Activated naive CD4-positive, alpha-beta T cell treated with anti-CD3 and anti-CD28 coated beads, Interleukin-2, amount 50 U/mL, for 72 hours (primary cell): ENCODE data around the gene TM4SF18. TPM values are rescaled to one million over a fixed set of nuclear protein-coding genes. Genes with fewer than 3 reads are reported as not detected.
"Not testable (repeated sequence)": the region's sequence is repeated elsewhere in the genome, so short reads cannot be mapped to it uniquely, and the experiment has no call there.

Experiments used
- ATAC-seq, 2 donors: fragments of 150-1000 bp; cut with Tn5 transposase; 2 replicates each; pipeline ENCODE4 v1.10.0; 2021; ENCODE audit warnings: mild to moderate bottlenecking in 2 of 2, moderate library complexity in 2 of 2
- DNase-seq, 2 donors: peaks; one replicate each; pipeline ENCODE4 v3.0.0; 2021 to 2022; ENCODE audit warnings: low spot score in 2 of 2
- H3K27ac Mint-ChIP-seq, 2 donors: one replicate each; pipeline ENCODE4 v1.8.0; 2022; ENCODE audit warnings: mild to moderate bottlenecking in 2 of 2, mixed read lengths in 2 of 2
- H3K36me3 Mint-ChIP-seq, 2 donors: one replicate each; pipeline ENCODE4 v1.8.0; 2022; ENCODE audit warnings: mixed read lengths in 2 of 2
- H3K9me3 Mint-ChIP-seq, 2 donors: one replicate each; pipeline ENCODE4 v1.8.0; 2022; ENCODE audit warnings: mixed read lengths in 2 of 2
- total RNA-seq, 2 donors: library from RNA; stranded (reverse); gene quantifications; one replicate each; pipeline ENCODE4 v1.2.3, GENCODE V29; 2022

The TM4SF18 gene, protein sequence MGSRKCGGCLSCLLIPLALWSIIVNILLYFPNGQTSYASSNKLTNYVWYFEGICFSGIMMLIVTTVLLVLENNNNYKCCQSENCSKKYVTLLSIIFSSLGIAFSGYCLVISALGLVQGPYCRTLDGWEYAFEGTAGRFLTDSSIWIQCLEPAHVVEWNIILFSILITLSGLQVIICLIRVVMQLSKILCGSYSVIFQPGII
- not detected for total RNA-seq

- DNase-seq (no peak), ATAC-seq (no peak)
- no peaks in the 10 kb centered on the region for H3K9me3 Mint-ChIP-seq
- H3K27ac Mint-ChIP-seq = no peak within 1 kb of the TSS
- no peaks in the 10 kb centered on the region for H3K36me3 Mint-ChIP-seq
These were observed at the start of gene TM4SF18 for GRCh38 chr3:149333176-149333859. Gene TM4SF18 (minus strand): TSS chr3:149333636. CDS start chr3:149333382, 254 bp downstream.

DNA sequence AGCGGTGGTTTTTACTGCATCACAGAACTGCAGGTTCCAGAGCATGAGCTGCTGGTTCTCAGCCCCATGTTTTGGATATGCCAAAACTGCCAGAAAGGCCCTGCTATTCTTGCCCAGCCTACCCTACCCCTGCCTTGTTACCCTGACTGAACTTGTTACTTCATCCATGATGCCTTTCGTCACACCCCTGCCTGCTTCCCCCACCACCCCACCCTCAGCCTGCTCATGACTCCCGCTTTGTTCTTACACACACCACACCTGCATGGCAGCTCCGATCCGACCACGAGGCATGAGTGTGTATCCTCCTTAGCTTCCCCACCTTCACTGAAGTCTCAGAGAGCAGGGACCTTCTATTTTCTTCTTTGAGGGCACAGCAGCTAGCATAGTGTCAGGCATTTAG lies 49.1 kb upstream of the TM4SF18 start:
- no peak for DNase-seq
- H3K9me3 Mint-ChIP-seq = no peaks in the 10 kb centered on the region
- H3K27ac Mint-ChIP-seq = no peak overlapping the region
- no peaks in the 10 kb centered on the region for H3K36me3 Mint-ChIP-seq
- no peak for ATAC-seq

DNA sequence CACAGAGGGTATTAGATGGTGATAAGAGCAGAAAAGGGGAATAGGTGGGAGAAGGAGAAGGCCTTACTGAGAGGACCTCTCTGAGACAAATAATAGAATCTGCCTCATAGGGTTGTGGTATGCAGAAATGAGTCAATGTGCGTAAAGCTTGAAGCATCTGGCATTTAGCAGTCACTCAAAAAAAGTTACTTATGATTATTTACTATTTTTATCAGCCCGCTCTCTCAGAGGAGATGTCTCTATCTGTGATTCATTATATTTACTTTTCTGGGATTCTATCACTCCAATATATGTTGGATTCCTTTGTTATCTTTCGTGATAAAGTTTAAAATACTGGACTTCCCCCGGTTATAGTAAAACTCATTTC lies 48.6 kb upstream of the TM4SF18 start:
- Mint-ChIP-seq H3K9me3 (no peaks in the 10 kb centered on the region), H3K36me3 (no peaks in the 10 kb centered on the region), H3K27ac (no peak overlapping the region)
- DNase-seq (no peak), ATAC-seq (no peak)

- no peaks in the 10 kb centered on the region for H3K9me3 Mint-ChIP-seq
- no peak overlapping the region for H3K27ac Mint-ChIP-seq
- no peaks in the 10 kb centered on the region for H3K36me3 Mint-ChIP-seq
- ATAC-seq (no peak), DNase-seq (no peak)
These were observed 48.0 kb upstream of the TM4SF18 start for GRCh38 chr3:149381173-149382100.

- H3K36me3 Mint-ChIP-seq, H3K27ac Mint-ChIP-seq: not testable (repeated sequence)
These were observed 46.8 kb upstream of the TM4SF18 start for GRCh38 chr3:149380220-149380619.

DNA sequence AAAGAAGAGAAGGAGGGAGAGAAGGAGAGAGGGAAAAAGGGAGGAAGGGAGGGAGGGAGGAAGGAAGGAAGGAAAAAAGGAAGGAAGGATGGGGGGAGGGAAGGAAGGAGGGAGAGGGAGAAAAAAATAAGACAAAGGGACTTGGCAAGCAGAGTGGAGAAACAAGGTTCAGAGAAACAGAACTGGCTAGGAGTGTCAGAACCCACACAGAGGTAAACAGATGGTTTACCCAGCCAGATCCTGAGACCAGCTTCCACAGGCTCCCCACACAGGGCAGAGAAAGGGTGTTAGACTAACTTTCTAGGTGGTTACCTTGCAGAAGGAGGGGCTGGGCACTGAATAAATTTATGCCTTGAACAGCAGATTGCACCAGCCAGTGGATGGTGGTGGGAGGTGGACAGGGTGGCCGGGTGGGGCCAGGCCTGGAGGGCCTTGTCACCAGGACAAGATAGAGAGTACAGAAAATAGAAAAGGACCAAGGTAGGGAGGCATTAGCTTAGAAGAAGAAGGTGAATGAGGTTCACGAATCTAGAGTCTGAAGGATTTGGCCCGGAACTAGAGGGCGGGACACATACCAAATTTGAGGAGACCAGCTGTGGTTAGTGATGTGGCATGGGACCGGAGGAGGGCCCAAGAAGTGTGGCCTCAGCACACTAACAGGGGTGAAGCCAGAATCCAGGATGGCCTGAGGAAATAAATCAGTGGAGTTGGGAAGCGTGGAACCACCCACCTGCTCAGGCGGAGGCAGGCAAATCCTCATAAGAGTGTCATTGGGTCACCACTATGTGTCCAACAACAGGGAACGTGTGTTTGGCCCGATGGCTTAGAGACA lies 45.3 kb upstream of the TM4SF18 start:
- ATAC-seq (no peak), DNase-seq (no peak)
- H3K36me3 Mint-ChIP-seq = no peaks in the 10 kb centered on the region
- H3K9me3 Mint-ChIP-seq = no peaks in the 10 kb centered on the region
- no peak overlapping the region for H3K27ac Mint-ChIP-seq

More at GRCh38 chr3:149380220-149380619, 46.8 kb upstream of the TM4SF18 start:
- not testable (repeated sequence) for H3K9me3 Mint-ChIP-seq, DNase-seq, ATAC-seq

DNA sequence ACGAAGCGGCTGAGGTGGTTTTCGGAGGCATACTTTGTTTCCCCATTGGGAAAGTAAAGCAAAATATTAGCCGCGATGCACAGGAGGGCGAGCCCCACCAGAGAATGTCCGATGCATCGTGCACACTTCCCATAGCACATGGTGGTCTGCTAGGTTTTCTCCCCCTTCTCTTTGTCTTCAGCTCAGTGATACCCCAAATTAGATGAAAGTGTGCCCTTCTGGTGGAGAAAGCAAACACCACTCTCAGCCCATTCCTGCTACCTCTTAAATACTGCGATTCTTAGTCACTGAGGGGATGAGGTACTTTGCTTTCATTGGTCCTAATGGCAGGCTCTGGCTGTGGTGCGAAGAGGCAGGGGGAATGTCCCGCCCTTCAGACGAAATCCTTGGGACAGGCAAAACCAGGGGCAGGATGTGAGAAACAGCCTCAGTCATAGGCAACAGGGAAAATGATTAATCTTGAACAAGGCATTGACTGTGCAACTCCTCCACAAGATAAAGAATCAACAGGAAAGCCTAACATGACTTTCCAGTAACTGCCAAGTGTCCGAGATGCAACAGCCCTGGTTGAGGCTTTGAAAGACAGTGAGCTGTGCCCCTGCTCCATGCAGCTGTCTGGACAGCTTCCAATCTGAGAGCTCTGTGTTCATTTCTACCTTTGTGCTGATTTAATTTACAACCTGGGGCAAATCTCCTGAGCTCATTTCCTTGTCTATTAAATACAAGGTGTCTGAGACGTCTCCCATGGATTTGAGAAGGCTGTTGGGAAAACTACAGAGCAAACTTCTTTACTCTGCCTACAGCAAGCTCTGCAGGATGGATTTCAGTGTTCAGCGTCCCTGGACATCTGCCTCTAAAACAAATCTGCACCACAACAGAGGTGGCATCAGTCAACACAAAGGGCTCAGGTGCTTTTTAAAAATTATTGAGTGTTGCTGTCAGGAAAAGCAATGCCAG lies 44.2 kb upstream of the TM4SF18 start, which contains the start of gene TM4SF1:
TM4SF1 (minus strand) TSS at position 242 of the 957 bp plus-strand sequence; CDS start at position 140, 102 bp downstream.
- no peak within 1 kb of the TSS for H3K27ac Mint-ChIP-seq
- H3K36me3 Mint-ChIP-seq = no peaks in the 10 kb centered on the region
- ATAC-seq (peak; percentile 16 to 22), DNase-seq (no peak)
- H3K9me3 Mint-ChIP-seq = no peaks in the 10 kb centered on the region

DNA sequence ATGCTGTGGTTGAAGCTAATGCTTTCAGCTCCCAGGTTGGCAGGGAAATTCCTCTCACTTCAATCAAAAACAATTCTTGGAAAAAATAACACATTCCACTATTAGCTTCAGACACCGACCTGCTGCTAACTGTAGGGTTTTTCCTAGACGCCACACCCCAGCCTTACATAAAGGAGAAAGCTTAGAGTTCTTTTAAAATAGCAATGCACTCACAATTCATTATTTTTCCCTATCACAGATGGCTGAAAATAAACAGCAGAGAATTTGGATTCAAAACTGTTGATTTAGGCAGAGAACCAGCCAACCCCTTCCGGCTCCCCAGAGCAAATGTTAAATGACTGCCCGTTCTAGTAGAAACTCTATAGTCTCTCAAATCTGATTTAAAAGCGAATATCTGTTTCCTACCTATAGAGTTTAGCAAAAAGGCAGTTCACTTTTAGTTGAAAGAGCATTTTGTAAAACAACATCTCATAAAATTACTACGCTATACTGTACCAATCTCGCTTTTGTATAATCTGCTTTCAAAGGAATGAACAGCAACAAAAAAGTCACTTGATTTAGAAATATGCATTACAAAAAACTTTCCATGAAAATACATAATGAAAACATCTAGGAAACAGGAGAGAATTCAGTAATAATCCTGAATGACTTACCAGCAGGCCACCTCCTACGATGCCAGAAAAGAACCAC lies 43.4 kb upstream of the TM4SF18 start:
- DNase-seq (no peak), ATAC-seq (no peak)
- H3K27ac Mint-ChIP-seq = no peak overlapping the region
- H3K36me3 Mint-ChIP-seq = no peaks in the 10 kb centered on the region
- no peaks in the 10 kb centered on the region for H3K9me3 Mint-ChIP-seq

GRCh38 chr3:149375501-149376196 lies 42.2 kb upstream of the TM4SF18 start:
- no peak for ATAC-seq
- no peak for DNase-seq
- Mint-ChIP-seq H3K9me3 (no peaks in the 10 kb centered on the region), H3K27ac (no peak overlapping the region), H3K36me3 (no peaks in the 10 kb centered on the region)

- Mint-ChIP-seq H3K36me3 (no peaks in the 10 kb centered on the region), H3K9me3 (no peaks in the 10 kb centered on the region), H3K27ac (no peak overlapping the region)
- no peak for ATAC-seq
- DNase-seq = no peak
These were observed 41.5 kb upstream of the TM4SF18 start for GRCh38 chr3:149374793-149375500.

DNA sequence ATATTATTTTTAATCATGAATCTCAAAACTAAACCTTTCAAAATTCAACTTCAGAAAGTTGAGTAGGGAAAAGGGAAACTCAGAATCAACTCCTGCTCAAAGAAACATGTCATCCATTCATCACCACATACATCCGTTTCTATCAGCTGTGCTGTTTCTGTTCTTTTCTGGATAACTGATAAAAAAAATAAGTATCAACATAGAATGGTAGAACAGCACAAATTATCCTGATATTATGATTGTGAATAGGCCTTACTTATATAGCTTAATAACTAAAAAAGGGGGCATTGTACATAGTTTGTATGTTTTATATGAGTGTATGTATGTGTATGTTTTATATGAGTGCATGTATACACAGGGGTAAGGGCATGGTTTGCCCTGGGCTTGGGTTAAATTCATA lies 41.0 kb upstream of the TM4SF18 start:
- H3K9me3 Mint-ChIP-seq = no peaks in the 10 kb centered on the region
- H3K27ac Mint-ChIP-seq = no peak overlapping the region
- ATAC-seq (no peak), DNase-seq (no peak)
- H3K36me3 Mint-ChIP-seq = no peaks in the 10 kb centered on the region

GRCh38 chr3:149373235-149374125 lies 40.0 kb upstream of the TM4SF18 start:
- H3K9me3 Mint-ChIP-seq = no peaks in the 10 kb centered on the region
- DNase-seq (no peak), ATAC-seq (no peak)
- no peaks in the 10 kb centered on the region for H3K36me3 Mint-ChIP-seq
- no peak overlapping the region for H3K27ac Mint-ChIP-seq

- Mint-ChIP-seq H3K9me3 (no peaks in the 10 kb centered on the region), H3K27ac (no peak overlapping the region), H3K36me3 (no peaks in the 10 kb centered on the region)
- DNase-seq (no peak), ATAC-seq (no peak)
These were observed 38.3 kb upstream of the TM4SF18 start for GRCh38 chr3:149371723-149372114.
